Hematopoietic multipotent progenitor cell treated with erythropoietin and hydrocortisone succinate and interleukin-3 and kit ligand, for 15 days (in vitro differentiated cells): ENCODE data around the gene RAD17.
A peak's percentile ranks its signal among the peaks of the same experiment; 100 is the strongest.
"Not testable (repeated sequence)": the region's sequence is repeated elsewhere in the genome, so short reads cannot be mapped to it uniquely, and the experiment has no call there.

Source experiments
- DNase-seq: peaks from one replicate; pipeline ENCODE4 v3.0.0-alpha.2; 2015; ENCODE audit warnings: low spot score

Gene RAD17, protein sequence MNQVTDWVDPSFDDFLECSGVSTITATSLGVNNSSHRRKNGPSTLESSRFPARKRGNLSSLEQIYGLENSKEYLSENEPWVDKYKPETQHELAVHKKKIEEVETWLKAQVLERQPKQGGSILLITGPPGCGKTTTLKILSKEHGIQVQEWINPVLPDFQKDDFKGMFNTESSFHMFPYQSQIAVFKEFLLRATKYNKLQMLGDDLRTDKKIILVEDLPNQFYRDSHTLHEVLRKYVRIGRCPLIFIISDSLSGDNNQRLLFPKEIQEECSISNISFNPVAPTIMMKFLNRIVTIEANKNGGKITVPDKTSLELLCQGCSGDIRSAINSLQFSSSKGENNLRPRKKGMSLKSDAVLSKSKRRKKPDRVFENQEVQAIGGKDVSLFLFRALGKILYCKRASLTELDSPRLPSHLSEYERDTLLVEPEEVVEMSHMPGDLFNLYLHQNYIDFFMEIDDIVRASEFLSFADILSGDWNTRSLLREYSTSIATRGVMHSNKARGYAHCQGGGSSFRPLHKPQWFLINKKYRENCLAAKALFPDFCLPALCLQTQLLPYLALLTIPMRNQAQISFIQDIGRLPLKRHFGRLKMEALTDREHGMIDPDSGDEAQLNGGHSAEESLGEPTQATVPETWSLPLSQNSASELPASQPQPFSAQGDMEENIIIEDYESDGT

DNA sequence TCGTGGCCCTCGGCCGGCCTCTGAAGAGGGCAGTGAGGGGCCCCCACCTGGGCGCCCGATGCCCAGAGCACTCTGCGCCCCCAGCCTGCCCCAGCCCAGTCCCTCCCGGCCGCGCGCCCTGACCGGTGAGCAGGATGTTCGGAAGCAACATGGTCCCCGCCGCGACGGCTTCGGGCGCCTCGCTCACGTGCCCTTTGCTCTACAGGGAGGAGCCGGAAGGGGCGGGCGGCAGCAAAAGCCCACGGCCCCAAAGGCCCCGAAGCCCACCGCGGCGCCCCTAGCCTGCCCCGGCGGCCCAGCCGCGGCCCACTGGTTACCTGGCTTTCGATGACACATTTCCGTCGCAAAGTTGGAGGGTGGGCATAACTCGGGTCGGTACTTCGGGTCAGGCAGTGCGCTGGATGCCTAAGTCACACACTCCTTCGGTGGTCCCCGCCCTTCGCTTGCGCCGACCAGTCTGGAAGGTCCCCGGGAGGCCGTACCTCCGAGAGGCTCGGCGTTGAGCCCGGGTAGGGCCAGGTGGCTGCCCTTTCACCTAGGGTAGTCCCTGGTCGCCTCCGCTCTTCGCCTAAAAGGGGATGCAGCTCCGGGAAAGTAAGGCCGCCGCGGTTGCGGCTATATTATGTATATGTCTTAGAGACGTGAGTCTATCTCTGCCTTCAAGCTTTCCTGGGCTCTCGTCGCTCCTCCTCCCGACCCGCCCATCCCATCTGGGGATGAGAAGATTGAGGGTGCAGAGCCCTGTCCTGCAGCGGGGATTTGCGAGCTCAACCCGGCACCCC, at the start of gene RAD17, which contains the start of the genes AK6 and TAF9:
RAD17 (plus strand) TSS at position 479 of the 782 bp plus-strand sequence. CDS start 2,391 bp downstream, outside the sequence.
AK6 (minus strand) TSS at position 181 of the 782 bp plus-strand sequence; CDS start at position 151, 30 bp downstream.
TAF9 (minus strand) TSS at position 181 of the 782 bp plus-strand sequence. CDS start 3,783 bp downstream, outside the sequence.
- DNase-seq: peak; percentile 93

DNA sequence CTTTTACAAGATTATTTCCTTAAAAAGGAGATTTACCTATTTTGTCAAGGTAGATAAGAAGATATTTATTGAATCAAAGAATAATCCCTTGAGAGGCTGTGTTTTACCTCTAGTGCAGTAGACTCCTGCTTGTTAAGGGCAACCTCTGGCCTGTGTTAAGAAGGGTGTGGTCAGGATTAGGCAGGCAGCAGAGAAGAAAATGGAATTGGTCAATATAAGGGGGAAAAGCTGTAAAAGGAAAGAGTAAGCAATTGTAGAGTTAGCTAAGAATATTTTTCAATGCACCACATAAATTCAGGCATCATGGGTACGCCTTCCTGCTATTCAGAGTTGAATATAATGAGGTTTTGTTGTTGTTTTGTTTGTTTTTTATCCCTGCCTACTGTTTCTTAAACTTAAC, 43.3 kb upstream of the RAD17 start:
- no peak for DNase-seq

DNA sequence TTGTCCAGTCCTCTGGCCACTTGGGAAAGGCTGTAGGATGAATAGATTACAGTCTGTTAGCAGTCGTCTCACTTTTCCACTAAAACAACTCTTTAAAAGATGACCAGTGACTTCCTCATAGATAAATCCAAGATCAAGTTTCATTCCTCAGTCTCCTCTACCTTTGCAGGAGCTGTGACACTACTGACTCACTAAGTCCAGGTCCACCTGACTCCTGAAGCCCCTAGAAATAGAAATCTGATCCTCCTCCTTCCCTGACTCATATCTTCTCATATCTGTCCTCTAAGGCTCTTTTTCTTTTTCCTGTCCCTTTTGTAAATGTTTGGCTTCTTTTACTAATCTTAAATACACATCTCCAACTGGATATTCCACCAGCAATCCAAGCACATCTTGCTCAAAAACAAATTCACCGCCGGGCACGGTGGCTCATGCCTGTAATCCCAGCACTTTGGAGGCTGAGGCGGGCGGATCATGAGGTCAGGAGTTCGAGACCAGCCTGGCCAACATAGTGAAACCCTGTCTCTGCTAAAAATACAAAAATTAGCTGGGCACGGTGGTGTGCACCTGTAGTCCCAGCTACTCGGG, 39.6 kb upstream of the RAD17 start:
- DNase-seq: no peak

DNA sequence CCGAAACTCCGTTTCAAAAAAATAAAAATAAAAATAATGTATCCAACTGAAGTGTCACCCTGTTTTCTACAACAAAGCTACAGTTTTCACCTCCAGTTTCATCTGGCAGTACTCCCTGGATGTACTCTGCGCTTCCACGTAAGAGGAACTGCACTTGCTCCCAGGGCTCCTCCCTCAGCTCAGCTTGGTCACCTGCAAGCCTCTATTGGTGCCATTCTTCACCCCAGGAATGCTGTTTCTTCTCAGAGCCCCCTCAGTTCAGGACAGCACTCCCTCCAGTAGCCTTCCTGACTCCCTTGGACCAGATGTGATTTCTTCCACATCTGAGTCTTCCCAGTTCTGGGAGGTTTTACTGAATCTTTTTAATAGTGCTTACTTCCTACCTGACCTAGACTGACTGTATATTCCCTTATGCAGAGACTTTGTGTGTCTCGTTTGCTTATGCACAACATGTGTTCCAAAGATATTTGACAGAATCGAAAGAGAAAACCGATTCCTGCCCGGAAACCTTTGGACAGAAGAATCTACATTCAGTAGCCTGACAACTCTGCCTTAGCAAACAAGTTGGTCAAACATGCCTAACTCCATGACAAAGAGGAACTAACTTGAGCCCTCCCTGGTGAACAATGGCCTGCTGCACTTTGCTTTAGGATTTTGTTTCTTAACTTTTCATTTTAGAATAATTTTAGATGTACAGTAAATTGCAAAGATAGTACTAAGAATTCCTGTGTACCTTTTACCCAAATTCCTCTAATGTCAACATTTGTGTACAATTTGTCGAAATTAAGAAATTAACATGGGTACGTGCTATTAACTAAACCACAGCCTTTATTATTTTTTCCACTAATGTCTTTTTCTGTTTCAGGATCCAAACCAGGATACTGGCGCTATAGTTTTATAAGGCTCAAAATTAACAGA, 37.8 kb upstream of the RAD17 start:
- no peak for DNase-seq

DNA sequence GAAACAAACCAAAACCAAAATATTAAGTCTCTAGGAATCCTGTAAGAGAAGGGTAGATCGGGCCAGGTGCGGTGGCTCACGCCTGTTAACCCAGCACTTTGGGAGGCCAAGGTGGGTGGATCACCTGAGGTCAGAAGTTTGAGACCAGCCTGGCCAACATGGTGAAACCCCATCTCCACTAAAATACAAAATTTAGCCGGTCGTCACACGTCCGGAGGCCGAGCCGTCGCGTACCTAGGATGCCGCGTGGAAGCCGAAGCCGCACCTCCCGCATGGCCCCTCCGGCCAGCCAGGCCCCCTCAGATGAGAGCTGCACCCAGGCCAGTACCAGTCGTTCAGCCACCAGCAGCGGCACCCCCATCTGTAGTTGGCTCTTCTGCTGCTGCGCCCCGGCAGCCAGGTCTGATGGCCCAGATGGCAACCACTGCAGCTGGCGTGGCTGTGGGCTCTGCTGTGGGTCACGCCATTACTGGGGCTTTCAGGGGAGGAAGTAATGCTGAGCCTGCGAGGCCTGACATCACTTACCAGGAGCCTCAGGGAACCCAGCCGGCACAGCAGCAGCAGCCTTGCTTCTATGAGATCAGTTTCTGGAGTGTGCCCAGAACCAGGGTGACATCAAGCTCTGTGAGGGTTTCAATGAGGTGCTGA, 35.8 kb upstream of the RAD17 start:
- not testable (repeated sequence) for DNase-seq

DNA sequence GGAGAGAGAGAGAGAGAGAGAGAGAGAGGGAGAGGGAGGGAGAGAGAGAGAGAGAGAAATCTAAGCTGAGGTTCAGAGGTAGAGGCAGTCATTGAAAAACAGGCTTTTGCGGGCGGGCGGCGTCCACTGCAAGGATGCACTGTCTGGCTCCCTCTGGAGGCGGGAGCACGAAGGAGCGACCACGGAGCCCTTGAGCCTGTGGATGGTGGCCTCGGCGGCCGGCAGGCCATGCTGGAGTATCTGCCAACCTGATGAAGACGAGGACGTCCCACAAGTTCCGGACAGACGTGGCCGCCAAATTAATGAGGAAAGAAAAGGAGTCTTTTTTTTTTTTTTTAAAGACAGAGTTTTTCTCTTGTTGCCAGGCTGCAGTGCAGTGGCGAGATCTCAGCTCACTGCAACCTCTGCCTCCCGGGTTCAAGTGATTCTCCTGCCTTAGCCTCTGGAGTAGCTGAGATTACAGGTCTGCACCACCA, 34.8 kb upstream of the RAD17 start:
- peak; percentile 84 for DNase-seq

DNA sequence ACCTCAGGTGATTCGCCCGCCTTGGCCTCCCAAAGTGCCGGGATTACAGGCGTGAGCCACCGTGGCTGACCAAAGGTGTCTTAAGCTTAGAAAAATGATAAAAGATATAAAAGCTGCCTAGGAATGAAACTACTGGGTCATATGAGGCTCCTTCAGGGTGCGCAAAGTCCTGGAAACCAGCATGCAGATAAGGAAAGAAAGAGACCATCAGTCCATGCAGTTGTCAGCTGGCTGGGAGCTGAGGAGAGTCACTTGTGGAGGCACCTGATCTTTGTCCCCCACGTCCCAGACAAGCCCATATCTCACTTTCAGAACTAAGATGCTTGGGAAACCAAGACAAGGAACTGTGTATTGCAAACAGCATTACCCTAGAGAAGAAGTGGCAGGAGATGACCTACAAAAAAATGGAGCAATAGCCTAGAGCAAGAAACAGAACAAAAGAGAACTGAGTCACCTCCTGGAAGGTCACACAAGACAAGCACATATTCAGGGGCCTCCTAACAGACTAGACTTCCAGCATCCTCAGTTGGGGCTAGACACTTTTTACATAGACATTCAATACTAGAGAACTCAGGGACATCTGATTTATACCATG, 34.2 kb upstream of the RAD17 start:
- no peak for DNase-seq

DNA sequence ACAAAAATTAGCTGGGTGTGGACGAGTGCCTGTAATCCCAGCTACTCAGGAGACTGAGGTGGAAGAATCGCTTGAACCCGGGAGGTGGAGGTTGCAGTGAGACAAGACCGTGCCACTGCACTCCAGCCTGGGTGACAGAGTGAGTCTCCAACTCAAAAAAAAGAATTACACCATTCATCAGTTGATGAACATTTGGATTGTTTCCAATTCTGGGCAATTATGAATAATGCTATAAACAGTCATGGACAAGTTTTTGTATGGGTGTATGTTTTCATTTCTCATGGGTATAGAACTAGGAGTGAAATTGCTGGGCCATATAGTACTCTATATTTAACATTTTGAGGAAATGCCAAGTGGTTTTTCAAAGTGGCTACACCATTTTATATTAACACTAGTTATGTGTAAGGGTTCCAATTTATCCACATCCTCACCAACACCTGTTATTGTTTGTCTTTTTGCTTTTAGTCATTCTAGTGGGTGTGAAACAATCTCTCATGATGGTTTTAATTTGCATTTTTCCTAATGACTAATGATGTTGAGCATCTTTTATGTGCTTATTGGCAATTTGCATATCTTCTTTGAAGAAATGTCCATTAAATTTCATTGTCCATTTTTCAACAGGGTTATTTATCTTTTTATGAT, 28.0 kb upstream of the RAD17 start:
- no peak for DNase-seq

DNA sequence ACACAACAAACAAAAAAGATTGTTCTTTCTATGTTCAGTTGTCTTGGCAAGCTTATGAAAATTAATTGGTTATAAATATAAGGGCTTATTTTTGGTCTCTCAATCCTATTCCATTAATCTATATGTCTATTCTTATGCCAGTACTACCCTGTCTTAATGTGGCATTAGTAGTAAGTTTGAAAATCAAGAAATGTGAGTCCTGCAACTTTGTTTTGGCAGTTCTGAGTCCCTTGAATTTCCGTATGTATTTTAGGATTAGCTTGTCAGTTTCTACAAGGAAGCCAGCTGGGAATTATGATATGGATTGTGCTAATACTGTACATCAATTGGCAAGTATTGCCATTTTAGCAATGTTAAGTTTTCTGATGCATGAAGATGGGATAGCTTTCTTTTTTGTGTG, 26.5 kb upstream of the RAD17 start:
- no peak for DNase-seq

DNA sequence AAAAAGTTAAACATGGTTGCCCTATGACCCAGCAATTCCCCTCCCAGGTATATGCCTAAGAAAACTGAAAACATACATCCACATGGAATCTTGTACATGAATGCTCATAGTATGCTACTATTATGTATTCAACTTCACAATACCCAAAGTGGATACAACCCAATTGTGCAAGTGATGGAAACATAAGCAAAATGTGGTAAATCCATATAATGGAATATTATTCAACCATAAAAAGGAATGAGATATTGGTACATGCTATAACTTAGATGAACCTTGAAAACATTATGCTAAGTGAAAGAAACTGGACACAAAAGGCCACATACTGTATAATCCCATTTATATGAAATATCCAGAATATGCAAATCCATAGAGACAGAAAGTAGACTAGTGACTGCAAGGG, 19.0 kb upstream of the RAD17 start:
- DNase-seq: no peak

DNA sequence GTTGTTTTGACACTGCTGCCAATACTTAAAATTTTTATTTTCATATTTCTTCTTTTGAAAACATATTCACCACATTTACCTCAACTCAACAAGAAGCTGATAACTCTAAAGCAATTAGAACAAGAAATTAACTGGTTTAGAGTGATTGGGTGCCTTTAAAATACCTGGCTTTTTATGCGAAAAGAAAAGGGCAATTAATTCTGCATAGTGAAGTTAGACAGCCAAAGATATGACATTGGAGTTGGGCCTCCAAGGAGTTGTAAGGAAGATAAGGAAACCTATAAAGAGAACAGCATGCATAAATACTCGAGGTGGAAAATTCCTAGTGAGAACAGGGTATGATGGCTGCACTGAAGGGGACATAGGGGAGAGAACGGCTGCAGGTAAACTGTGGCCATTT, 9.9 kb upstream of the RAD17 start:
- no peak for DNase-seq

DNA sequence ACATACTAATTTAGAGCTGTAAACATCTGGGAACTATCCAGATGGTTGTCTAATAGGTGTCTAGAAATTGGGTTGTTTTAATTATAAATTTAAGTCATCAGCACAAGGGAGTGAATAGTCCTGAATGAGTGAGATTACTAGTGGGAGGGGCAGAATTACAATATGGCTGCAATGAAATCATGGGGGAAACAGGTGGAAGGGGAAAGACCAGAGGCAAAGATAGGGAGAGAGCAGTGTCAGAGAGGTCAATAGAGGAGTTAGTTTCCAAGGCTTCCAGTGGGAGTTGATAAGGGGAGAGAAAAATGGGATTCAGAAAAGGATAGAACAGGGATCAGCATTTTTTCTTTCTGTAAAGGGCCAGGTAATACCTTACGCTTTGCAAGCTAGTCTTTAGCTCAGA, 9.2 kb upstream of the RAD17 start:
- DNase-seq: no peak

DNA sequence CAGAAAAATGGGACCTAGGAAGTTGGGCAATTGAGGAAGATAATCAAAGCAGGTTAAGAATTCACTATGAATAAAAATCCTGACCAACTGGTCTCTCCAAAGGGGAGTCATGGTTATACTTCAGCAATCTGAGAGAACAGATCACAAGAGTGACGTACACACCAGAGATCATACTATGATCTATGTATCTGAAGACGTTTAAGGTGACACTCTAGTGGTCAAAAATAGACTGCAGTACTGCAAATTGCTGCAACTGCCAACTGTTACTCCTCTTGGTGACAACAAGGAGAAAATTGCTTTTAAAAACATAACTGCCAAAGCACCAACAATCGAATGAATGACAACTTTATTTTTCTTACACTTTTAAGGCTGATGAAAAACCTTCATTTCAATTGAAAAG, 5.2 kb upstream of the RAD17 start:
- peak; percentile 26 for DNase-seq

DNA sequence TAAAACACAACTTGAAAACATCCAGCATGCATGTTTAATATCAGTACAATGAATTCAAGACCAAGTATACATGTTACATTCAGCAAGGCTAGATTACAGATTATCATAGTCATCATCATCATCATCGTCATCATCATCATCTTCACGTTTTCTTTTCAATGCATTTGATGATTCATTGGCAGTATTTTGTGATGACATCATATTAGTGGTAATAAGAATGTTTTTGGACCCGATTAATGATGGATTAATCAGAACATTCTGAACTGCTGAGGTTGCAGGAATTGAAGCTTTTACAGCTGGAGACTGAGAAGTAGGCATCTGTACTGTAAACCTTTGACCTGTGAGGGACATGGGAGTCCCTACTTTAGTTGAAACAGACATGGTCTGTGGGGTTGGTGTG, 4.8 kb upstream of the RAD17 start:
- no peak for DNase-seq

DNA sequence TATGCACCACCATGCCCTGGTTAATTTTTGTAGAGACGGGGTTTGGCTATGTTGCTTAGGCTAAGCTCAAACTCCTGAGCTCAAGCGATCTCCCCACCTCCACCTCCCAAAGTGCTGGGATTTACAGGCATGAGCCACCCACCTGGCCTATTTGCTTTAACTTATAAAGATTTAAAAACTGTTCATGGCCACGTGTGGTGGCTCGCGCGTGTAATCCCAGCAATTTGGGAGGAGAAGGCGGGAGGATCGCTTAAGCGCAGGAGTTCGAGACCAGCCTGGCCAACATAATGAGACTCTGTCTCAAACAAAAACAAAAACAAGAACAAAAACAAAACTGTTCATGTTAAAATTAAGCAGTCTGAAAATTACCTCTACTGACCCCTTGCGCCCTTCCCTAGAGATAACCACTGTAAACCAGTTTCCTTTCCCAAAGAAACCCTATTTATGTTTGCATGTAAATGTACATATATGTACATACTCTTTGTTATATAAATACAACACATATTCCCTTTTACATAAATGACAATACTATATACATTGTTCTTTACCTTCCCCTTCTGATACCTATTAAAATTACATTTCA, 1.8 kb upstream of the RAD17 start:
- peak; percentile 20 for DNase-seq

DNA sequence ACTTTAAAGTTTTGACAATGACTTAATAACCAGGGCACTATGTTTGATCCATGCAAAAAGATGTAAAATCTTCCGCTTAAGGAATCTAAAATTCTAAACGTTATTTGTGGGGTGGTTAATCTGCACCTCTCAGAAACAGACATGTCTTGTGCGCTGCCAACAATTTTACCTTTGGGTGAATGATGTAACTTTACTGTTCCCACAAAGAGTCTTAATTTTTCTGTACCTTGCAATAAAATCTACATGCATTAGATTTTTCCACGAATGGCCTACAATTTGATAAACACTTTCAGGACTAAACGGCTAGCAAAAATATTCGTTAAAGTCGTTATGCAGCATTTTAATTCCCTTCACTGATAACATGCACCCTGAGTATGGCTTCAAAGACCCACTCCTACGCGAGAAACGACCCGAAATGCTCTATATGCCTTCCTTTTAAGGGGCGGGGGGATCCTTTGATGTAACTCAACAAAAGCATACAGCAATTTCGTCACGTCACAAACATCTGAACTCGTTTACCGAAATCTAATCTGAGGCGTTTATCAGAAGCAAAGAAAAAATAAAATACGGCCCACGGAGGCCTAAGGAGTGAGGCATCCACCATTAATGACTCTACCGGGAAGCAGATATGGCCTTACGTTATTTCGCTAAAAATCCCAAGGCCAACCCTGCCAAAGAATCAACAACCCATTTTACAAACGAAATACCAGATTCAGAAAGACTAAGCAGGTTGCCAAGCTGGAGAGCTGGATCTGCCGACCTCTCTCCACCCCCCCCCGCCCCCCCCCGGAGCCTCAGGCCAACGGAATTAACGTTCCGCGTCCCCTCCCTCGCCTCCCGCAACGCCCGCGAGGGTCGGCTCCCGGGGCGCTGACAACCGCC, 919 bp upstream of the RAD17 start:
- DNase-seq: peak; percentile 40

DNA sequence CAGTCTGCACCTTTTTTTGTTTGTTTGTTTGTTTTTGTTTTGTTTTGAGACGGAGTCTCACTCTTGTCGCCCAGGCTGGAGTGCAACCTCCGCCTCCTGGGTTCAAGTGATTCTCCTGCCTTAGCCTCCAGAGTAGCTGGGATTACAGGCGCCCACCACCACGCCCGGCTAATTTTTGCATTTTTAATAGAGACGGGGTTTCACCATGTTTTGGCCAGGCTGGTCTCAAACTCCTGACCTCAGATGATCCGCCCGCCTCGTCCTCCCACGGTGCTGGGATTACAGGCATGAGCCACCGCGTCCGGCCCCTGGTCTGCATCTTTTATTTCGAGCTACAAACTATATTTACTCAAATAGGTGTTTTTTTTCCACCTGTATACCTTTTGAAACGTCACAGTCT, 717 bp downstream of the RAD17 start:
- not testable (repeated sequence) for DNase-seq

DNA sequence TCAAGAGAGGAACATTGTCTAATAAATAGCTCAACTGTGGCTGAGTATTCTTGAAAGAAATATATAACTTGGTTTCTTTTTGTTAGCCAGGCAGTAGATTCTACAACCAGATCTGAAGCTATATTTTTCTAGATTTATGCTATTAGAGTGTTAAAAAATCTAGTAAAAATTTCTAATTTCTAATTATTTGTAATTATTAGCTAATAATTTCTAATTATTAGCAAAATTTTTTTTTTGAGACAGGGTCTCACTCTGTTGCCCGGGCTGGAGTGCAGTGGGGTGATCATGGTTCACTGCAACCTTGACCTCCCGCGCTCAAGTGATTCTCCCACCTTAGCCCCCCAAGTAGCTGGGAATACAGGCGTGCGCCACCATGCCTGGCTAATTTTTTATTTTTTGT, 2.8 kb downstream of the RAD17 start:
- no peak for DNase-seq
